GM19035 (cell line): ENCODE data around the gene VWA1.

Experiments used
- ATAC-seq: cut with Tn5 transposase; IDR thresholded peaks from one replicate; pipeline ENCODE4 v1.9.1; 2021; ENCODE audit not compliant: unreplicated experiment

Gene VWA1, protein sequence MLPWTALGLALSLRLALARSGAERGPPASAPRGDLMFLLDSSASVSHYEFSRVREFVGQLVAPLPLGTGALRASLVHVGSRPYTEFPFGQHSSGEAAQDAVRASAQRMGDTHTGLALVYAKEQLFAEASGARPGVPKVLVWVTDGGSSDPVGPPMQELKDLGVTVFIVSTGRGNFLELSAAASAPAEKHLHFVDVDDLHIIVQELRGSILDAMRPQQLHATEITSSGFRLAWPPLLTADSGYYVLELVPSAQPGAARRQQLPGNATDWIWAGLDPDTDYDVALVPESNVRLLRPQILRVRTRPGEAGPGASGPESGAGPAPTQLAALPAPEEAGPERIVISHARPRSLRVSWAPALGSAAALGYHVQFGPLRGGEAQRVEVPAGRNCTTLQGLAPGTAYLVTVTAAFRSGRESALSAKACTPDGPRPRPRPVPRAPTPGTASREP

GRCh38 chr1:1435106-1435903 lies at the start of gene VWA1:
Gene VWA1, plus strand, starts transcription at chr1:1435690. Its CDS starts 59 bp downstream, at chr1:1435749.
- ATAC-seq: no peak

GRCh38 chr1:1385931-1386330 lies 49.6 kb upstream of the VWA1 start:
- no peak for ATAC-seq

DNA sequence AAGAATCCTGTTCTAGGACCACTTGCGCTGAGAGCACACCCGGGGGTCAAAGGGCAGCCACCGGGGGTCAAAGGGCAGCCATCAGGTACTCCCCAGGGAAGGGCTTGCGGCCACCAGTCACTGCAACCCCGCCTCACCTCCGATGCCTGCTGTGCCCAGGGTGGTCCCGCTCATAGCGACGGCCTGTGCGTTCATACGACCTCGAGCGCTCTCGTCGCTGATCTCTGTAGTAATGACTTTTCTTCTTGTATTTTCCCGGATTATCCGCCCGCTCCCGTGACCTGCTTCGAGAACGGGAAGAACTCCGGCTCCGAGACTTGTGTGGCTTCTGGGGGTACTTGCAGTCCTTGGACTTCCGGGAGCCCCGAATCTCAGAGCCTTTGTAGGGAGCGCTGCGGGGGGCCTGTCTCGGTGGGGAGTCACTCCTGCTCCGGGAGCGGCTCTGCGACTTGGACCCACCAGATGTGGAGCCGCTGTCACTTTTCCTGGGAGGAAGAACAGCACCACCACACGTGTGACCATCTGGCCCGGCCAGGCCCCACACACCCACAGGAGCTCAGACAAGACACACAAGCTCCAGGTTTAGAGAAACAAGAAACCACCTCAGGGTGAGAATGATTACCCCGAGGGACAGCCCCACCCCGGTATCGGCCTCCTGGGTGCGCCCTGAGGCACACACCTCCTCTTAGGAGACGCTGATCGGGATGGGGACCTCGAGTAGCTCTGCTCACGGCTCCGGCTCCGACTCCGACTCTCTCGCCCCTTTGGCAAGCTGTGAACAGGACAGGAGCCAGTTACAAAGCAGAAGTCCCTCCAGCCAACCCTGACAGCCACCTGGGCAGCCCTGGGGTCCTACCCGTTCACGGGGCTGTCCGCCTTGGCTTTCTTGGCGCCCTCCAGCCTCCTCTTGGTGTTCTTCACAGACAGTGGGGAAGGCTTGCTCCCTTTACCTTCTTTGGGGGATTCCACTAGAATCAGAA lies 48.1 kb upstream of the VWA1 start:
- no peak for ATAC-seq

DNA sequence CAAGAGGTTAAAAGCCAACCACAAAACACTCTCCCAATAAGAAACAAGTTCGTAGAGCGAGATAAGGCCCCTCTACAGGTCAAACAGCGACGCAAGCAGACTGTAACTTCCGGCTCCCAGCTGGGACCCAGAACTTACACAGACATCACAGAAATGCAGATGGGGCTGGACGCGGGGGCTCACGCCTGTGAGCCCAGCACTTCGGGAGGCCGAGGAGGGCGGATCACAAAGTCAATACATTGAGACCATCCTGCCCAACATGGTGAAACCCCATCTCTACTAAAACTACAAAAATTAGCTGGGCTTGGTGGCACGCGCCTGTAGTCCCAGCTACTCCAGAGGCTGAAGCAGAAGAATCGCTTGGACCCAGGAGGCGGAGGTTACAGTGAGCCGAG lies 47.4 kb upstream of the VWA1 start:
- ATAC-seq: no peak

DNA sequence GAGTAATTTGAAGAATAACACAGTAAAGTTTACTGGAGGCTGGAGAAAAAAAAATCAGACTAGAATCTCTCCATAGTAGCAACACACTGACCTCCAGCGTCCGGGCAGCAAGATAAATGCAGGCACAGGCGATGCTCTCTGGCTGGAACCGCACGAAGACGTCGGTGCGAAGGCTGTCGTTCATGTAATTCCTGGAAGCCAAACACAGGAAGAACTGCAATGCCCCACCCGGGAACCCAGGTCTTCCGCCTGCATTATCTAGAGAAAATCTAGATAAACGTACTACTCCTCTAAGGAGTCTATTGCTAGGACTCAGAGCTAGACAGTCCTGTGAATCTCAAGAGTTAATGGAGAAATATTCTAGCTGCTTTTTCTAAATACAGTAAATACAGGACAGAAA lies 44.8 kb upstream of the VWA1 start:
- ATAC-seq: no peak

DNA sequence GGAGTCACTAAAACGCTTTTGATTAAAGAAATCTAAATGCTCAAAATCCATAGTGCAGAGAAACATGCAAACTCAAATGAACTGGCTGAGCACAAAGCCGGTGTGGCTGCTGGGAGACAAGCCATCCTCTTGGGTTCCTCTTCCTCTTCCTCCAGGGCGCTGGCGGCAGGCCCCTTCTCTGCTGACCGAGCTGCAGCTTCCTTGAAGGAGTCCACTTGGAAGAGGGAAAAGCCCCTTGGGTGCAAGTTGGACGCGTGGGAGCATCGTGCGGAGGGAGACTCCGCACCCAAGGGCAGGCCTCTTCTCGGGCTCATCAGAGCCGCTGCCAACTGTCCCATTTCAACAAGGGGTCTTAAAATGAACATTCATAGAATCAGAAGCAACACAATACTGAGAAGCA lies 44.3 kb upstream of the VWA1 start:
- ATAC-seq: no peak

DNA sequence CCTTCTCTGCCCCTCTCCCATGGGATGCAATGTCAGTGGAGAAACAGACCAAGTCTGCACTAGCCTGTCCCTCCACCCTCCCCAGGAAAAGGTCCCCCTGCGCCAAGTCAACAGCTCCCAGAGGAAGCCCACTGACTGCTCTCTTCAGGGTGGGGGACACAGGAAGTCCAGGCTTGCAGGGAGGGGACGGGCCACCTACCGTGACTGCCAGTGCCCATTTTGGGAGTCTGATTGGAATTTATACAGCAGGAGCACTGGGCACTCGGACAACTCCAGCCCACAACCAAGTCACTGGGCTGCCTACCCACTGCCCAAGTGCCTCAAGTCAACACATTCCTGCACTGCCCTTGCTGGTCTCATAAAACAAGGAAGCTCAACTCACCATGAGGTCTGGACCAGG lies 42.5 kb upstream of the VWA1 start:
- no peak for ATAC-seq

GRCh38 chr1:1393428-1393827 lies 42.1 kb upstream of the VWA1 start:
- no peak for ATAC-seq

DNA sequence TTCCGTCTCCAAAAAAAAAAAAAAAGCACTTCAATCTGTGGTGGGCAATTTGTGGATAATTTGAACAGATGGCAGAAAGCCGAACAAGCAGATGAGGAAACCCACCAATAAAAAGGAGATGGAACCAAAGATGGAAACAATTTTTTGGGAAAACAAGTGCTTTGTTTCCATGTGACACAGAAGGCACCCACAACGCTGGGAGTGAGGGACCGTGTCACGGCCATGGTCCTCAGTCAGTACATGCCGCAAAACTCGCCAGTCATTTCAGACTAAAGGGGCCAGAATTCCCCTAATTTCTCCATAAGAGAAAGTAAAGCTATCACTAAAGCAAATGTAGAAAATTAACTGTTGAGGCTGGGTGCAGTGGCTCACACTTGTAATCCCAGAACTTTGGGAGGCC lies 41.4 kb upstream of the VWA1 start:
- no peak for ATAC-seq

DNA sequence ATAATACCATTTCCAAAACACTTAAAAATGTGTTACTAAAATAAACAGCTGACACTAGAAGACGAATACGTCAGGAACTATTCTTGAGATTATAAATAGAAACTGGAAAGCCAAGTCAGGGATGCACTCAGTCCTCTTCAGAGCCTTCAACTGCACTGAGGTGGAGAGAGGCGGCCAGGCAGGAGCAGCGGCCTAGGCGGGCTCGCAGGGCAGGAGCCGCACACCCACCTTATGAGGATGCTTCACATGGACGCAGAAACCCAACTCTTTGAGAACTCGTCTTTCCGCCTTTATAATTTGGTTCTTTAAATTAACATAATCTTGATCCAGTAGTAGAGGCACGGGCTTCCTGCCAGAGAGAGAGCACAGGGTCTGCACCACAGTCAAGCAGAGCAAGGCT lies 40.3 kb upstream of the VWA1 start:
- no peak for ATAC-seq

GRCh38 chr1:1397839-1398523 lies 37.5 kb upstream of the VWA1 start:
- no peak for ATAC-seq

GRCh38 chr1:1398677-1399186 lies 36.8 kb upstream of the VWA1 start:
- peak; percentile 8 for ATAC-seq

- peak; percentile 89 for ATAC-seq
These were observed 36.2 kb upstream of the VWA1 start, which contains the start of gene CCNL2 for GRCh38 chr1:1399187-1399871. Gene CCNL2, minus strand, starts transcription at chr1:1399335. Its CDS starts 29 bp downstream, at chr1:1399306.

- ATAC-seq: peak; percentile 8
These were observed 35.5 kb upstream of the VWA1 start for GRCh38 chr1:1399872-1400575.

DNA sequence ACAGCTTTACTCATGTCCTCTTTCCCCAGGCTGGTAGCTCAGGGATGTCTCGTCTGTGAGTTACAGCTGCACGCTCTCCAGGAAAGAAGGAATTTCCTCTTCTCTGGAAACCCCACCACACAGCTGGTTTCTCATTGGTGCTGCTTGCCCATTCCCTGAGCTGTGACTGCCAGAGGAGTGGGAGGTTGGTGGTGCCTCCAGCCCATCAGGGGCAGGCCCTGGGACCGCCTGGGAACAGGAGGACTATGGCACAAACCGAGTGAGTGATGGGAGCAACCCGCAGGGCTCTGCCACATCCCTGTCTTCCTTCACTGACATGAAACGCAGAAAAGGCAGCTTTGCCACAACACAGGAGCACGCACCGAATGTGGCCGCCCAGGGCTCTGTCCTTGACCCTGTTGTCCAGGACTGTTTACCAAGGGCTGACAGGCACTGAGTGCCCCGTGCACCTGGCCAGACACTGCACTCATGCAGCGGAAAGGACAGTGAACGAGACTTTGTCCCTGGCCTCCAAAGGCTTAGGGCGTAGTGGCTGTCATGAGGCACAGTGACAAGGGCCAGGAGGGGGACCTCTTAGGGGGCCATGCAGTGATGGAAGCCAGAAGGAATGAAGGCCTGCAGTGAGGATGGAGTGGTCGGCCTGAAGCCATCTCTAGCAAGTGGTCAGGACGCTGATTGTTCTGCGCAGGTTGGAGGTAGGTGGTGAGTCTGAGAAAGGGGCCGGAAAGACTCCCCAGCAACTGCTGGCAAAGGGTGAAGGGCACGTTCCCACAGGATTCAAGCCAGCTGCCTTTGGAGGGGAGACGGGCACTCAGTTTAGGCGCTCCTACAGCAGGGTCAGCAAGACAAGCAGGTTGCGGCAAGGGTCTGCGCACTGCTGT lies 34.7 kb upstream of the VWA1 start:
- no peak for ATAC-seq

- ATAC-seq: no peak
These were observed 34.0 kb upstream of the VWA1 start for GRCh38 chr1:1401457-1402010.

DNA sequence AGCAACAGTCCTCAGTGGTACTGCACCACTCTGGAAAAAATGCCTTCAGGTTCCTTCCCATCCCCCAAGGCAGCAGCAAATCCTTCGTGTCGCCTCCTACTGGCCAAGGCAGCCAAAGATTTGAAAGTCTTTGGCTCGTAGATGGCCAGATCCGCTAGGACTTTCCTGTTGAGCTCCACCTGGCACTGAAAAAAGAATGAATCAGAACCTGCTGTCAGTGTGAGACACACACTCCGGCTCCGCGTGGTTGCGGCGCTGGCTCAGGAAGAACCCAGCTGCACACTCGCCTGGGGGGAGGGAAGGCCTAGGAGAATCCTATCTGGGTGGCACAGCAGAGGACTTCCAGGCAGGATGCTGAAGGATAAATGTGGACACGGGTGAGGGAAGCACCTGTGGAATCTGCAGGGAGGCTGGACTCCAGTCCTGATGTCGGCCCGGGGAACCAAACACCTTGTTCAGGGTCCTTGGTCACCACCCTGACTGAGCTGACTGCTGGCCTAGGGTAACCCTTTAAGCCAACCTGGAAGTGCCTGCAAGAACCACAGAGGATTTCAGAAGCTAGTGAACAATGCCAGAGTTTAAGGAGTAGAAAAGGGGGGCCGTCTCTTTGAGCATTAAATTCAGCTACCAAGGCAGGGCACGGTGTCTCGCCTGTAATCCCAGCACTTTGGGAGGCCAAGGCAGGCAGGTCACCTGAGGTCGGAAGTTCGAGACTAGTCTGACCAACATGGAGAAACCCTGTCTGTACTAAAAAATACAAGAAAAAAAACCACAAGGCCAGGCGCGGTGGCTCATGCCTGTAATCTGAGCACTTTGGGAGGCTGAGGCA lies 33.2 kb upstream of the VWA1 start:
- ATAC-seq: no peak
